ENCODE results near the gene CACUL1.
"Not testable (repeated sequence)": the region's sequence is repeated elsewhere in the genome, so short reads cannot be mapped to it uniquely, and the experiment has no call there.

Gene CACUL1

DNA sequence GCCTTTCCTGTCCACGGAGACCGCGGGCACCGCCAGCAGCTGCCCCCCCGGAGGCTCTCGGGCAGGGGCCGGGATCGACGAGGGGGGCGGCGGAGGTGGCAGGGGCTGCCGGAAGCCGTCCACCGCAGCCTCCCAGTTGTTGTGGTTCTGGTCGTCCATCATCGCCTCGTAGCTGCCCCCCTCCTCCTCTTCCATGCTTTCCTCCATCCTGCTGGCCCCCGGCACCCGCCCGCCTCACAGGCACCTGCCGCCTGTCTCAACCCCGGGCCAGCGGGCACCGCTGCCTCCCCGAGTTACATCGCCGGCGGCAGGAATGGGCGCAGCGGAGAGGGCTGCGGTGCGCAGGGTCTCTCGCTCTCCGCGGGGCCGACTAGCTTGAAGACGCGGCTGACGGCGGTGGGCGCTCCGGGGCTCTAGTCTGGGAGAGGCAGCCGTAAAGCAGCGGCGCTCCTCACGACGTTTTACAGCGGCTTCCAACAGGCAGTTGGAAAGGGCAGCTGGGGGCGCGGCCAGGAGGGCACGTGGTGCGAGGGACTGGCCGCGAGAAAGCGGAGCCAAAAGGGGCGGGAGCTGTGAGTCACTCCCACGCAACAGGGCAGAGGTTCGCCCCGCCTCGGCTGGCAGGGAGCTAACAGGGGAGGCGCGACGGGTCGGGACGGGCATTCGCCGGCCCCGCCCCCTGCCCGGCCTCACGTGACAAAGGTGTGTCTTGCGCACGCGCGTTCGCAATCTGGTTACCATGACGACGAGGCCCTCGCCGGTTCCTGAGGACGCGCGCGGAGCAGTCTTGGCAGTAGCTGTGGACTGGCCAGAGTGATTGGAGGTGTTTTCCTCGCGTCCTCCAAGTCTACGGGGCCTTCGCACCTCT is at the start of gene CACUL1:
Gene CACUL1, minus strand, starts transcription at position 415 of the 868 bp plus-strand sequence. Its CDS starts 208 bp downstream, at position 207.
- DNase-seq: peak; percentile 91 to 100 (median 99)

DNA sequence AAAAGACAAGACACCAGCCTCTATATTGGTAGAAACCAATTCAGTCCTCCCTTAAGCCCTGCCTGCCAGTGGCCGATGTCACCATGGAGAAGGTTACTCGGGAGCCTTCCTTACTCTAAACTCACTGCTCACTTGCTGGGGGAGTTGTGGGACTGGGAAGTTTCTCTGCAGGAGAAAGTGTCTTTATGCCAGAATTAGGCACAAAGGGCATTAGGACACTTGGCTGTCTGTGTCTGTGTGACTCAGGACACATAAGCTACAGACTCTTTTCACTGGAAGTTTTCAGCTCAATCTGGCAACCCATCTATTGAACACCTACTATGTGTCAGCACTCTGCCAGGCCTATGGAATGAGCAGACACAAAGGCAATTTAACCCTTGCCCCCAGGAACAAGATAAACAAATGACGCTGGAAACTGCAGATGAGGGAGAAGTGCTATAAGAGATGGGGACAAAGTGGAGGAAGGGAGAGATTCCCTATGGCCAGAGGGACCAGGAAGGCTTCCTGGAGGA is 49.5 kb upstream of the CACUL1 start:
- DNase-seq: peak in 1 of 51 donors; percentile 10

DNA sequence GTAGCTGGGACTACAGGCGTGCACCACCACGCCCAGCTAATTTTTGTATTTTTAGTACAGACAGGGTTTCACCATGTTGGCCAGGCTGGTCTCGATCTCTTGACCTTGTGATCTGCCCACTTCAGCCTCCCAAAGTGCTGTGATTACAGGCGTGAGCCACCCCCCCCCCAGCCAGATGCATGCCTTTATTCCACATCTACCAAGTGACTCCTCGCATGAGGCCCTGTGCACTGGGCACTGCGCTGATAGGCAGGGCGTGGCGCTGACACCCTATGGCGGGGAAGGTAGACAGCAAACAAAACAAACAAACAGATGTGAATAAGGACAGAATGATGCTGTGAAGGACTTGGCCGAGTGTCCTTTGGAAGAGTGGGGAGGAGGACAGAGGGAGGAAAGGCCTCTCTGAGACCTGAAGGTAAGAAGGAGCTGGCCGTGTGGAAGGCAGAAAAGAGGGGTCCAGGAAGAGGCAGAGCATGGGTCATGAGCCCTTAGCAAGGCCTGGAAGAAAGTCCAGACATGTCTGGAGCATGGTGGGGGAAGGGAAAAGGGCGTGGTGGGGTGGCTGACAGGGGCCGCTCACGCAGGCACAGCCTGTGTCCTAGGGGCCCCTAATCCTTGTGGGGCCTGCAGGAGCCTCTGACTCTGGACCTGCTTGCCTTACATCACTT is 47.5 kb upstream of the CACUL1 start:
- no peak for DNase-seq

DNA sequence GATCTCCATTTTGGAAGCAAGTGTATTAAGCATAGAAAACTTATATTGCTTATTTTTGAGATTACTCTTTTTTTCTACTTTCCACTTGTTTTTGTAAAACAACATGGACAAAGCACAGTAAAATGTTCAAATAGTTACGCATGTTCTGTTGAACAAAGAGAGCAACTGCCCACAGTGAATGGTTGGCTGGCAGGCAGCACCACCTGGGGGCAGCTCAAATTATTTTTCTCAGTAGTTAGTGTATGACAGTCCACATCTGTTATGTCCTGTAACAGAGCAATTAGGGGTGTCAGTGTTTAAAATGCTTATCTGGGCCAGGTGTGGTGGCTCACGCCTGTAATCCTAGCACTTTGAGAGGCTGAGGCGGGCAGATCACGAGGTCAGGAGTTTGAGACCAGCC is 46.1 kb upstream of the CACUL1 start:
- peak in 18 of 51 donors; percentile 5 to 33 (median 16) for DNase-seq

DNA sequence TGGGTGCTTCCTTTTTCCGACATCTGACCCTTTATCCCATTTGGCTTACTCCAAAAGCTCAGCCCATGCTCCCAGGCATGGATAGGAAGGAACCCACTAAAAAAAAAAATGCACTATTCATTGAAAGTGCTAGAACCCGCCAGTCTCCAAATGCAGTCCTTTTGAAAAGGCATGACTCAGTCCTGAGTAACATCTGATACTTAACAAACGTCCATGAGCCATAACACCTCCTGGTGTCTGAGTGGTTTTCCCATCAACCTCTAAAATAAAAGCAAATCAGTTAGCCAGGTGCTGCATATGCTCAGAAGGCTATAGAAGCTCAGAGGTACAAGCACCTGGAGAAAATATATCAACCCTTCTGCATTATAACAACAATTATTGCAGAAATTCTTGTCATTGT is 45.0 kb upstream of the CACUL1 start:
- DNase-seq: no peak

DNA sequence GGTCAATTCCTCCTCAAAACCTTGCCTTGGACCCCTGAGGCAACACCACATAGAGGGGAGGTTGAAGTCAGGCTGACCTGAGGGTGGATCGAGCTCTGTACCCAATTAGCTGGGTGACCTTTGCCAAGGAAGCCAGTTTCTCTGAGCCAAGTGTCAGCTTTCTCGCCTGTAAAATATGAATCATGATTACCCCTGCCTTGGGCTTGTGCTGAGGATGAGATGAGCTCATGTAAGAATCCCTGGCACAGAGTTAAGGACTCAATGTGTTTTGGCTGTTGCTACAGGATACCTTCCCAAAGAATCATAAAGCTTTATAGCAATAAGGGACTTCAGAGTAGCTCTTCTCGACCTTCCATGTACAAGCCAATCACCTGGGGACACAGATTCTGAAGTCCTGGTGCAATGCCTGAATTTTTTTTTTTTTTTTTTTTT is 43.5 kb upstream of the CACUL1 start:
- DNase-seq: no peak

DNA sequence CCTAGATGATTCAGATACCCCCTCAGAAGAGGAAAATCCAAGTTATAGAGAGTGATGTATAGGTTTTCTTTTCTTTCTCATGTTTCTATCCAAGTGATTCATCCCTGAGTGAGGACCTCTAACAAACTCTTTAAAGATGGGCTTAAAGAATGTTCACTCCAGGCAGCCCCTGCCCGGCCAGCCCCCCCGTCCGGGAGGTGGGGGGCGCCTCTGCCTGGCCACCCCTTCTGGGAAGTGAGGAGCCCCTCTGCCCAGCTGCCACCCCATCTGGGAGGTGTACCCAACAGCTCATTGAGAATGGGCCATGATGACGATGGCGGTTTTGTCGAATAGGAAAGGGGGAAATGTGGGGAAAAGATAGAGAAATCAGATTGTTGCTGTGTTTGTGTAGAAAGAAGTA is 40.2 kb upstream of the CACUL1 start:
- DNase-seq: not testable (repeated sequence)

DNA sequence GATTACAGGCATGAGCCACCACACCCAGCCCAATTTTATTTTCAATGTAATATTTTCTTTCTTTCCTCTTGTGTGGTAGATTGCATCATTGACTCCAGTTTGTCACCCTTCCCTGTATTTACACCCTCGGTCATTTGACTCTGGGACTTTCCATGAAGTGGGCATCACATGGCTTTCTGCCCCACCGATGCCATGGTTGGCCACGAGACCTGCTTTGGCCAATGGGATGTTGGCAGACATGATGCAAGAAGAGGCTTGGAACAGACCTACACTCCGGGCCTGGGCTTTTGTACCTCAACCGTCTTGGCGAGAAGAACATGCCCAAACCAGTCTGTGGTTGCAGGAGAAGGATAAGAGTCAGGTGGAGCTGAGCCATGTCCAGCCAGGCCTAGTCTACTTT is 38.8 kb upstream of the CACUL1 start:
- DNase-seq: no peak

DNA sequence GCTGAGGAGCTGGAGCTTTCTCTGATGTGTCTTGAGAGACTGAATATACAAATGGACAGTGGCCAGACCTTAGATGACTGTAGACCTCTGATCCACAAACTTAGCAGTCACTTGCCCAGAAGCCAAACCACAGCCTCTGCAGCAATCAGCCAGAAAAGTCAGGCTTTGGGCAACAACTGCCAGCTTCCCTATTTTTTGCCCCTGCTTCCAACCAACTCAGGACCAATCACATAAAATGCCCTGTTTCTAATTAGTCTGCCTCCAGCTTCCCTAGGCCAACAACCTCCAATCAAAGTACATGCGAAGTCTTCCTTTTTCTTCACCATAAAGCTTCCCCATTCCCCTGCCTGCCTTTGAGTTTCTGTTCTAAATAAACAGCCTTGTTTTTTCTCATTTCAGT is 37.8 kb upstream of the CACUL1 start:
- DNase-seq: peak in 14 of 51 donors; percentile 6 to 44 (median 15)

DNA sequence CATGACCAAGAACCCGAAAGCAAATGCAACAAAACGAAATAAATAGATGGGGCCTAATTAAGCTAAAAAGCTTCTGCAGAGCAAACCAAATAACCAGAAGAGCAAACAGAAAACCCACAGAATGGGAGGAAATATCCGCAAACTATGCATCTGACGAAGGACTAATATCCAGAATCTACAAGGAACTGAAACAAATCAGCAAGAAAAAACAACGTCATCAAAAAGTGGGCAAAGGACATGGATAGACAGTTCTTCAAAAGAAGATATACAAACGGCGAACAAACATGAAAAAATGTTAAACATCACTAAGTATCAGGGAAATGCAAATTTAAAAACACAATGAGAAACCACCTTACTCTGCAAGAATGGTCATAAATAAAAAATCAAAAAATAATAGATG is 35.3 kb upstream of the CACUL1 start:
- DNase-seq: no peak

DNA sequence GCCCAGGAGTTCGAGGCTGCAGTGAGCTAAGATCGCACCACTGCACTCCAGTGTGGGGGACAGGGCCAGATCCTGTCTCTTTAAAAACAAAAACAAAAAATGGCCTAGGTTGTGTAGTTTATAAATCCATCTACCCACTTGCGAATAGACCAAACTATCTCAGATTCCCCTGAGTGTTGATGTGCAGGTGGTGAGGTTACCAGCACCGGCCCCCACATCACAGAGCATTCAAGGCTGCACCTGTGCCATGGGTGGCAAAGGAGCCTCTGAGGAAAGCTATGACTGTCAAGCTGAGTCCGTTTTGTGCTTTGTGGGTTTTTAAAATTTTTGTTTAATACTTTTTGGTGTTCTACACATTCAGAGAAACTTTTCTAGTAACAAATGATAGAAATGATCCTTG is 30.8 kb upstream of the CACUL1 start:
- DNase-seq: no peak

DNA sequence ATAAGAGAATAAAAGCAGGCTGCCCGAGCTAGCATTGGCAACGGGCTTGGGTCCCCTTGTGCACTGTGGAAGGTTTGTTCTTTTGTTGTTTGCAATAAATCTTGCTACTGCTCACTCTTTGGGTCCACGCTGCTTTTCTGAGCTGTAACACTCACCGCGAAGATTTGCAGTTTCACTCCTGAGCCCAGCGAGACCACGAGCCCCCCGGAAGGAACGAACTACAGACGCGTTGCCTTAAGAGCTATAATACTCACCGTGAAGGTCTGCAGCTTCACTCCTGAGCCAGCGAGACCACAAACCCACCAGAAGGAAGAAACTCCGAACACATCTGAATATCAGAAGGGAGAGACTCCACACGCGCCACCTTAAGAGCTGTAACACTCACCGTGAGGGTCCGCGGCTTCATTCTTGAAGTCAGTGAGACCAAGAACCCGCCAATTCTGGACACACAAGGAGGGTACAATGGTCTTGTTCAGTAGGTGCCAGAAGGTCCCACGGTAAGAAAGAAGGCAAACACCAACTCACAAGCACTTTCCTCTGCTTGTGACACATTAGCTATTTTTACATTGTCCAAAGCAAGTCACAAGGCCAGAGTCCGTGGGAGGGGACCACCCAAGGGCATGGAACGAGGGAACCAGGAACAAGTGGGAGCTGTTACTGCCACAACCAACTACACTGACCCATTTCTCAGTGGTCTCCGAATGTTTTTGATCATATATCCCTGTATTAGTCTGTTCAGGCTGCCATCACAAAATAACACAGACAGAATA is 29.2 kb upstream of the CACUL1 start:
- DNase-seq: no peak

DNA sequence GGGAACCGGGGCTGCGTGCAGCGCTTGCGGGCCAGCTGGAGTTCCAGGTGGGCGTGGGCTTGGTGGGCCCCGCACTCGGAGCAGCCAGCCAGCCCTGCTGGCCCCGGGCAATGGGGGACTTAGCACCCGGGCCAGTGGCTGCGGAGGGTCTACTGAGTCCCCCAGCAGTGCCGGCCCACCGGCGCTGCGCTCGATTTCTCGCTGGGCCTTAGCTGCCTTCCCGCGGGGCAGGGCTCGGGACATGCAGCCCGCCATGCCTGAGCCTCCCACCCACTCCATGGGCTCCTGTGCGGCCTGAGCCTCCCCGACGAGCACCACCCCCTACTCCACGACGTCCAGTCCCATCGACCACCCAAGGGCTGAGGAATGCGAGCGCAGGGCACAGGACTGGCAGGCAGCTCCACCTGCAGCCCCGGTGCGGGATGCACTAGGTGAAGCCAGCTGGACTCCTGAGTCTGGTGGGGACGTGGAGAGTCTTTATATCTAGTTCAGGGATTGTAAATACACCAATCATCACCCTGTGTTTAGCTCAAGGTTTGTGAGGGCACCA is 28.2 kb upstream of the CACUL1 start:
- not testable (repeated sequence) for DNase-seq

DNA sequence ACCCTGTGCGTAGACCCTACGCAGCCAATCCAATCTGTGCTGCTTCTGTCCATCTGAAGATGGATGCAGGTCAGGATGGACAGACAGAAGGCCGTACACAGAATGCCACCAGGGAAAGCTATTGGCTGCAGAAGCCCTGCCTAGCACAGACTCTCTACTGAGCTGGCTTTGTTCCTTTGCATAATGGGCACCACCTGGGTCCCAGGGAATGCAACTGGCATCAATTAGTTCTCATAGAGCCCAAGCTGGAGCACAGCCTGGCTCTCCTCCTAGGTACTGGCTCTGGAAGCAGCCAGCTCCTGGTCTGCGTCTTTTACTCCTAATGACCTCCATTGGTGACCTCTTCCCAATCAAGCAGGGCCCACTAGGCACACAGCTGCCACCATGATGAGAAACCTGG is 26.8 kb upstream of the CACUL1 start:
- DNase-seq: no peak

DNA sequence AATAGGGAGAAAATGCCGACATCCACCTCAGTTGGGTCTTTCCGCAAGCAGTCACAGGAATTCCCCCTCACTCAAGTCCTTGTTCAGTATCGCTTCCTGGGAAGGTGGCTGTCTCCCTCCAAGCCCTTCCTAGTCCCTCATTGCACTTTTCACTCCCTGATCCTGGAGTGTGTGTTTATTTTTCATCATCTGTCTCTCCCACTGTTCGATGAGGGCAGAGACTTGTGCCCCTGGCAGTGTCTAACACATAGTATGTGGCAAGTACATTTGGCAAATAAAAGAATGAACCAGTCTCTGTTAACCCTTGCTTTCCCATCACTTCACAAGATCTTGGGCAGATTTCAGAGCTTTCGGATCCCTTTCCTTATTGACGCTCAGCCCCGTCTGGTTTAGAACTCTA is 24.0 kb upstream of the CACUL1 start:
- no peak for DNase-seq

DNA sequence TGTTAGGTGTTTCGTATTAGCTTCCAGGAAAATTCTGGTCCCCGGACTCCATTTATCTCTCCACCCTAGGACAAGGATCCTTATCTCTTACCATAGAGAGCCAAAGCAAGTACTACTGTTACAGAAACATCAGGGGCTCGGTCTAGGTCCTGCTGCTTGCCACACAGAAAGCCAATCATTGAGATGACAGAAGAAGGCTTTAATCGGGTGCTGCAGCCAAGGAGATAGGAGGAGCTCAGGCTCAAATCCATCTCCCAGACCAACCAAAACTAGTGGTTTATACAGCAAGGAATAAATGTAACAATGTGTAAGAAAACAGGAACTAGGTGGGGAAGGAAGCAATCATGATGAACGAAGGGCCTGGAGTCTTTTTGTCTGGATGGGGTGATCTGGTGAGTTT is 22.2 kb upstream of the CACUL1 start:
- DNase-seq: no peak

DNA sequence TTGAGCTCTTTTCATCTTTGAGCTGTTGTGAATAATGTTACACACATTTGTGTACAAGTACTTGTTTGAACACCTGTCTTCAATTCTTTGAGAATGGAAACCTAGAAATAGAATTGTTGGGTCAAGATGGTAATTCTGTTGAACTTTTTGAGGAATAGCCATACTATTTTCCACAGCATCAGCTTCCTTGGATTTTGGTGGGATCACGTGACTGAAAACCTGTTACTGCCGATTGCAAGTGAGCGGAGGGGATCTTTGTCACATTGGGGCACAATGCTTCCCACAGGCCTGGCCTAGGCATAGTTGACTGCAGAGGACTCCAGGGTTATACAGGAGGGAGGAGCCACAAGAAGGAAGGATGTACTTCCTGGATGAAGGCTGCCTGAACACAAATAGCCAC is 21.3 kb upstream of the CACUL1 start:
- no peak for DNase-seq

DNA sequence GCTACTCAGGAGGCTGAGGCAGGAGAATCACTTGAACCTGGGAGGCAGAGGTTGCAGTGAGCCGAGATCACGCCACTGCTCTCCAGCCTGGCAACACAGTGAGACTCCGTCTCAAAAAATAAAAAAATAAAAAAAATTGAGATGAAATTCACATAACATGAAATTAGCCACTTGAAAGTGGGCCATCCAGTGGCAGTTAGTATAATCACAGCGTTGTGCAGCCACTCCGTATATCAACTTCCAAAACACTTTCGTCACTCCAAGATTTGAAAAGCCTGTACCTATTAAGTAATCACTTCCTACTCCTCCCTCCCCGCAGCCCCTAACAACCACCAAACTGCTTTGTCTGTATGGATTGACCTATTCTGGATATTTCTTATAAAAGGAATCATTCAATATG is 20.7 kb upstream of the CACUL1 start:
- no peak for DNase-seq

DNA sequence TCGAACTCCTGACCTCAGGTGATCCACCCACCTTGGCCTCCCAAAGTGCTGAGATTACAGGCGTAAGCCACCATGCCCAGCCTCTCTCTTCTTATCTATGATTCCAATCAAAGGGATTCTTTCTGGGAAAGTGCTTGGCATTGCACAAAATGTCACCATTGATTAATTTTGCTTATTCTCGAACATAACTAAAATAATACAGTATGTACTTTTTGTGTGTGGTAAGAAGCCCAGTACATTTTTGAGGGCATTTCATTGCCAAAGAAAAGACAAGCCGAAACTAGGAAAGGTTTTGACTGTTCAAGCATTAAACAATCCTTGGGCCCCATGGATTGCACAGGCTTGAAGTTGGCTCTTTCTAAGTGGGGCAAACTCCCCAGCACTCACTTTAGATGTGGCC is 18.3 kb upstream of the CACUL1 start:
- DNase-seq: no peak

DNA sequence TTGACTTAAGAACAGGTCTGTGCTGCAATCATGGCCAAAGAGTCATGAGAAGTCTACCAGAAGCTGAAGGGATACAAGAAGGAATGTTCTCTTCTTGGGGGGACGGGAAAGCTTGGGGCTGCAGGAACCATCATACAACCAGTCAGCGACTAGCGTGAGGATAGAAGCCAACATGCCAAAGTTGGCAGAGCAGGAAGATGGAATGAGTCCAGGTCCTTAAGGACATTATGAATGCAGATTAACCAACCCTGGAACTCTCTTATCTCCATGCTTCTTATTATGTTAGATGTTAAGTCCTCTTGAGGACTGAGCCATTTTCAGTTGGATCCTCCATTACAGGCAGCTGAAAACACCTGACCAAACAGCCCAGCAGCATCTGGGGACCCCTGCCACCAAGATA is 17.2 kb upstream of the CACUL1 start:
- no peak for DNase-seq

DNA sequence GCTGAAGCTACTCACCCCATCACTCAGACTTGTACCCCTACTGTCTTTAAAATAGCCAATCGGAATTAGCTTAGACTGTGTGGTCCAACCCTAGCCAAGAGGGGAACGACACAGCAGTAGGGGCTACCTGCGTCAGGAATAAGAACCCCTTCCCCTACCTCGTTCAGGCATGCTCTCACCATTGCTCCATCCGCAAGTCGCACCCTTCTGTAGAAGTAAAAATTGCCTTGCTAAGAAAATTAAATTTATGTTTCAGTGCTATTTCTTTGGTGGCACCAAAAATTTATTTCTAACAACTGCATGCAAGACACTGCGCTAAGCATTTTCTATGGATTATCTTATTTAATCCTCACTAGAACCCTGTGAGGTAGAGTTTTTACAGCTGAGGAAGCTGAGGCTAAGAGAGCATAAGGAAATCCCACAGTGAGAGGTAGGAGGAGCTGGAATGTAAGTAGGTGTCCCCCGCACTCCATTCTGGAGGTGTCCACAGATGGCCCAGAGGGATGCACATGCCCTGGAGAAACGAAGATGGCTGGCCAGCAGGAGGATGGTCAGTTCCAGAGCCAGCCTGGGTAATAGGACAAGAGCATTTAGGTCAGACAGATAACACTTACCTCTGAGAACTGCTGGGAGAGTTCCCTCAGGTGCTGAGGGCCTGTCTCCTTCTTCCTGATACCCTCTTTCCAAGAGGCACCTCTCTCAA is 15.3 kb upstream of the CACUL1 start:
- no peak for DNase-seq
